GM19438 (cell line): ENCODE data around the gene AANAT.

Experiments used
- ATAC-seq: cut with Tn5 transposase; IDR thresholded peaks from one replicate; pipeline ENCODE4 v1.9.1; 2021; ENCODE audit warnings: low read depth; ENCODE audit not compliant: unreplicated experiment

Gene AANAT

DNA sequence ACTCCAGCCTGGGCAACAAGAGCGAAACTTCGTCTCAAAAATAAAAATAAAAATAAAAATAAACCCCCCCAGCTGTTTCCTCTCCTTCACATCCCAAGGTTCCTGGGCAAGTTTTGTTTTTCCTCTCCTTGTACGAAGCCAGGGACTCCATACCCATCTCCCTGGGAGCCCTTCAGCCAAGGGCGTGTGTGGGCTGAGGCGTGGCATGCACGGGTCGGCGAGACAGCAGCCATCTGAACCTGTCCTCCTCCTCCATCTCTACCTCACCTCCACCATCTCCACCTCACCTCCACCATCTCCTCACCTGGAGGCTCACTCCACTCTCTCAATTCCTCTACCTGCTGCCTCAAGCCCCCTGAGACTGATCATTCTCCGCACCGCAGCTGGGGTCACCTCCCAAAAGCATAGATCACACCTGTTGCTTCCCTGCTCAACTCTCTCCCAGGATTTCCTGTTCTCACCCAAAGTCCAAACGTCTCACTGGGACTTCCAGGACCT lies 16.9 kb downstream of the AANAT start:
- ATAC-seq, result no peak

DNA sequence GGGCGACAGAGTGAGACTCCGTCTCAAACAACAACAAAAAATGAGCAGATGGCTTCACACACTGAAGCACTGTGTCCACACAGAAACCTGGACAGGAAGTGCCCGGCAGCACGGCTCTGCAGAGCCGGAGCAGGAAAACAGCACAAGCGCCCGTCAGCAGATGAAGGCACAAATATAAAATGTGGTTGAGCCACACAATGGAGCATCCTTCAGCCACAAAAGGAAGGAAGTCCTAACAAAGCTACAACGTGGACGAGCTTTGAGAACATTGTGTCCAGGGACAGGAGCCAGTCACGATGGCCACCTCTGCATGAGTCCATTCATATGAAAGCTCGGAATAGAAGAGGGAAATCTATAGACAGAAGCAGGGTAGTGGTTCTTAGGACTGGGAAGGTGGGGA lies 18.2 kb downstream of the AANAT start:
- no peak for ATAC-seq

- ATAC-seq, result no peak
Observed at GRCh38 chr17:76487451-76488192, 20.2 kb downstream of the AANAT start.

DNA sequence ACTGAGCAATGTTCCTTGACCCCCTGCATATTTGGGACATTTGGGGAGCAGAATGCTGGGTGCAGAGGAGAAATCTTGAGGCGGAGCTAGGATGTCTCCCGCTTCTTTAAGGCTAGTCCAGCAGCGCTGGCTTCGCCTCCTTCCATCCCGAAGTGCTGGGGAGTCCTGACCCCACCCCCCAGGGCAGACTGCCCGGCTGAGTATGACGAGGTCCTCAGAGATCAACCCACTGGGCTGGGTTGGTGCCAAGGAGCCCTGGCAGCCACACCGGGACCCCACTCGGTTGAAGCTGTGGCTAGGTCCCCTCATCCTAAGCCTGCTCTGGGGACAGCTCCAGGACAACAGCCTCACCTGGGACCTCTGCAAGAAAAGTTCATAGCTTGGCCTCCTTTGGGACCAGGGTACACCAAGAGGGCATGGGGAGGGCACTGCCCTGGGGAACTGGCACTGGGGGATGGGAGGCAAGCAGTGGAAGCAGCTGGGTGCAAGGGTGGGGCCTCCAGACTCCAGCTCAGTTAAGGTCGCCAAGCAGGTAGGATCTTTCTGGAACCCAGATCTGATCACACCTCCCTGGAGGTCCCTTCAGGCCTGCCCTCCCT lies 22.8 kb downstream of the AANAT start:
- no peak for ATAC-seq

- ATAC-seq, result peak; percentile 2
Observed at GRCh38 chr17:76491271-76492122, 24.1 kb downstream of the AANAT start.

DNA sequence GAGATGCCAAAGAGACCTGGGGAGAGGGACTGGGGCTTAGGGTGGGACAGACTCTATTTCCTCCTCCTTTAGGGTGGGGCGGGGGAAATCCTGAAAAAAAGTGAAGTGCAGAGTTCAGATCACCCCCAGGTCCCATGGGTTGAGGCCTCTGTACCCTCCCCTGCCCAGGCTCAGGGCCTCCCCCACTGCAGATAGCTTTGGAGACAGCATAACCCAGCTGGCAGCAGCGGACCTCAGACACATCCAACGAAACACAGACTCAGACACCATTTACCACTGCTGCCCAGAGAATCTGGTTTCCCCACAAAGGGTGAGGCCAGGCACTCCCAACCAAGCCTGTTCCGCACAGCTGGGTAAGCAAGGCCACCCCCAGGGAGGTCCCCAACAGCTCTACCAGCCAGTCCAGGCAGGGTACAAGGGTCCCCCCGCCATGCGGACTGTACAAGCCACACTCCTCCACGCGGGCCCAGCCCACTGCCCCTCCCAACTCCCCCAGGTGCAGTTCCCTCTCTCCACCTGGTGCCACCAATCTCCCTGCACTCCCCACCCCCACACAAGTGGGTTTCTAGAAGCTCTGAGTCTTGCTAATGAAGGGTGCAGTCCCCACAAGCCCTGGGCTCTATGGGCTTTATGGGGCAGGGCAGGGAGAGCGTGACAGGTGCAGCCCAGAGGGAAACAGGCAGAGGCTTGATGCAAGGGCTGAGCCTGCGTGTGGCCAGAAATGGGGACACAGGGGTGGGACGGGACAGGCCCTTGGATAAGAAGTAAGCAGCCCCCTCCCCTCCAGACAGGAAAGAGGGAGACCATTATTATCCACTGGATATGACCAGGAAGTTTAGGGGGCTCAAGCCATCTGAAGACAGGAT lies 25.0 kb downstream of the AANAT start:
- ATAC-seq, result peak; percentile 47

DNA sequence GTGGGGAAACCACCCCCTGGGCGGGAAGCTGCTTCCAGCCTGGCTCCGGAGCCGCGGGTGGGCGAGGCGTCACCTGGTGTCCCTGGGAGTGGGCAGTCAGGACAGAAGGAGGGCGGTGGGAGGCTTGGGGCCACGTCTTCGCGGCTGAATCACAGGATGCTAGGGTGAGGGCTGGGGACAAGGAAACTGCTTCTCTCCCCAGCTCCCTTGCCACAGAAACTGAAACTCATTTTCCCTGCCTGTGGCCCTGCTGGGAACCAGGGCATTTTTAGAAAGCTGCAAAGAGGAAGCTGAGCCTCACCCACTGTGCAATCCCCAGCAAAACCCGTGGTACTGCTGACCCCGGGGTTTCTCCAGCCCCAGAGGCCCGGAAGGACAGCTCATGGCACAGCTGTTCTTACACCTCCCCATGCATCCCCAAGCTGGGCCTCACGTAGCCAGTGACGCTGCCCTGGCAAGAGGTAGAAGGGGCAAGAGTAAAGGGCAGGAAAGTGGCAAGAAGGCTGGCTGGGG lies 25.6 kb downstream of the AANAT start:
- peak; percentile 39 for ATAC-seq

DNA sequence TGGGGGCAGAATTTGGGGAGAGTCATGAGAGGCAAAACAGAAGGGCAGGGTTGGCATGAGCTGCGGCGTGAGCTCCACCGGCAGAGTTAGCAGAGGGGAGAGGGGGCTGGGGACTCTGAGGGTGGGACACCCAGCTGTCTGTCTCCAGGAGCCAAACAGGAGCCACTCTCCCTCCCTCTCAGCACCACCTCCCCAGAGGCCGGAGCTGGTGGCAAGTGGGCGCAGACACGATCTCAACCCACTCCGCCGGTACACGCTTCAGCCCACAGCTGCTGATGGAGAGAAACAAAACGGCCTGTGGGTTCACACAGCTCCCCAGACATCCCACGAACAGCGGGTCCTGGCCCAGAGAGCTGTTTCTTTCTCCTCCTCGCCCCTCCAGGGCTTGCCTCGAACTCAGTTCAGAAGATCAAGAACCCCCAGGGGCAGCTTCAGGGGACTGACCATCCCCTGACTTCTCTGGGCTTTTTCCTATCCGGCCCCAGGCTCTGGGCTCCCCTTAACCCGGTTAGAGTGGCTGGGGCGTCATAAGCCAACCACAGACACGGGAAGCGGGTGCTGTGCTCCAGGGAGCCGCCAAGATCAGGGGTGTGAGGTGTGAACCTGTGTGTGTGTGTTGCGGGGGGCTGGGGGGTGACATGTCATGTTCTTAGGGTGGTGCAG lies 26.2 kb downstream of the AANAT start:
- ATAC-seq, result no peak

DNA sequence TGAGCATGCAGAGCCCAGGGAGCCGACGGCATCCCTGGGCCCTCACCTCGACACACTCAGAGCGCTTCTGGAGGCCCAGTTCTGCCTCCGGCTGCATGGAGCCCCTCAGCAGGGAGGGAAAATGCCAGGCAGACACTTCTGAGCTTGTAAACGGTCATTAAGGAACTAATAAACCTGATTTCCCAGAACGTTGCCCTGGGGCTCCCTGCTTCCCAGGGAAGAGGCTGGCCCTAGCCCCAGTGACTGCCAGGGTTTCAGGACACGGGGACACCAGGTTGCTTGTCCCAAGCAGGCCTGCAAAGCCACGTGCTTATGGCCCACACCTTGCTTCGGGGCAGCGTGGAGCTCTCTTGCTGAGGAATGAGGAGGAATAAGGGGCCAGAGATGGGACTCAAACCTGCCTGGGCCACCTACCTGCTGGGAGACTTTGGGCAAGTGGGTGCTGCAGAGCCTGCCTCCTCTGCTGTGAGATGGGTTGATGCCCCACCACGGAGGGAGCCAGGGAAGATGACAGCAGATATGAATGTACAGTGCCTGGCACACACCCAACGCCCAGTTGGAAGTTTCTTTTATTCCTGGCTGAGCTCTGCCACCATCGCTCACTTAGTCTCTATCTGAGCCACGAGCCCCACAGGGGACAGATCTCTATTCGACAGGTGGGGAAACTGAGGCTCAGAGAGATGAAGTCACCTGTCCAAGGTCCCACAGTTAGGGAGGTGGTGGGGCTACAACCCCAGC lies 28.4 kb downstream of the AANAT start:
- ATAC-seq, result no peak

- ATAC-seq, result no peak
Observed at GRCh38 chr17:76496464-76496863, 29.1 kb downstream of the AANAT start.

- ATAC-seq, result no peak
Observed at GRCh38 chr17:76497699-76497978, 30.2 kb downstream of the AANAT start.

- ATAC-seq, result no peak
Observed at GRCh38 chr17:76497979-76498875, 30.8 kb downstream of the AANAT start.

GRCh38 chr17:76498876-76499251 lies 31.5 kb downstream of the AANAT start:
- no peak for ATAC-seq

DNA sequence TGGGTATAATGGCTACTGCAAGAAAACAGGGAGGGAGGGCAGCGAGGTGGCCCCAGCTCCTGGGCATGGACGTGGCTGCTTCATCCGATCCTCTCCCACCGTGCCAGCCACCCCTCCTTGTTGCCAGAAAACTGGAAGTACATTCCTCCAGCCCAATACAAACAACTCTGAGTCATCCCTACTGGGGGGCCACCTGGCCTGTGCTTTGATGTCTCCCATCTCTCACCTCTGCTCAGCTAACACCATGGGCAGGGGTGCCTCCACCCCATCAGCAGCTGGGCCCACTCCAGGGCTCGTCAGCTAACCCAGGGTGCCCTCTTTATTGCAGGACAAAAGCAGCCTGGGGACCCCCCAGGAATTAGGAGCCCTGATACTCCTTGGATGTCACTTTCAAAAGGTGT lies 31.9 kb downstream of the AANAT start:
- no peak for ATAC-seq

DNA sequence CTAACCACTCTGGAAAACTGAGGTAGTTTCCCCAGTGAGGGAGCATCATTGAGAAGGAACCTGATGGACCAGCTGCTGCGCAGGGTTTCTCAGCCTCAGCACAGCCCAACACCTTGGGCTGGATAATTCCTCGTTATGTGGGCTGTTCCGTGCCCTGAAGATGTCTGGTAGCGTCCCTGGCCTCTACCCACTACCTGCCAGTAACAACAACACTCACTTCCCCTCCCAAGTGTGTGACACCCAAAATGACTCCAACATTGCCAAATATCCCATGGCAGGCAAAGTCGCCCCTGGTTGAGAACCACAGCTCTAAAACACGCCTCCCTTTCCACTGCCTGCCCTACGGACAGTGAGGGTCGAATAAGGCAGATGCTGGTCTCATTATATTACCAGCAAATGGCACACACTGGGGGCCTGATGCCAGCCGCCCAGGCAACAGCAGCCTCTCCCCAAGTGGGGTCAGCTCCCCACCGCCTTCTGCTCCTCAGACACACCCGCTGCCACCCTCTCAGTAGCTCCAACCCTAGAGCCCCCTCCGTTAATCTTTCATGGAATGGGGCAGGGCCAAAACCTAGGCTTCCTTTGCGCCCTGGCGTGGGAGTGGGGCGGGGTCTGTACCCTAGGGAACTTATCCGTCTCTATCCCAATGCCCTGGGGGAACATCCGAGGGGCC lies 32.8 kb downstream of the AANAT start:
- ATAC-seq, result no peak

GRCh38 chr17:76500747-76501017 lies 33.3 kb downstream of the AANAT start:
- no peak for ATAC-seq

DNA sequence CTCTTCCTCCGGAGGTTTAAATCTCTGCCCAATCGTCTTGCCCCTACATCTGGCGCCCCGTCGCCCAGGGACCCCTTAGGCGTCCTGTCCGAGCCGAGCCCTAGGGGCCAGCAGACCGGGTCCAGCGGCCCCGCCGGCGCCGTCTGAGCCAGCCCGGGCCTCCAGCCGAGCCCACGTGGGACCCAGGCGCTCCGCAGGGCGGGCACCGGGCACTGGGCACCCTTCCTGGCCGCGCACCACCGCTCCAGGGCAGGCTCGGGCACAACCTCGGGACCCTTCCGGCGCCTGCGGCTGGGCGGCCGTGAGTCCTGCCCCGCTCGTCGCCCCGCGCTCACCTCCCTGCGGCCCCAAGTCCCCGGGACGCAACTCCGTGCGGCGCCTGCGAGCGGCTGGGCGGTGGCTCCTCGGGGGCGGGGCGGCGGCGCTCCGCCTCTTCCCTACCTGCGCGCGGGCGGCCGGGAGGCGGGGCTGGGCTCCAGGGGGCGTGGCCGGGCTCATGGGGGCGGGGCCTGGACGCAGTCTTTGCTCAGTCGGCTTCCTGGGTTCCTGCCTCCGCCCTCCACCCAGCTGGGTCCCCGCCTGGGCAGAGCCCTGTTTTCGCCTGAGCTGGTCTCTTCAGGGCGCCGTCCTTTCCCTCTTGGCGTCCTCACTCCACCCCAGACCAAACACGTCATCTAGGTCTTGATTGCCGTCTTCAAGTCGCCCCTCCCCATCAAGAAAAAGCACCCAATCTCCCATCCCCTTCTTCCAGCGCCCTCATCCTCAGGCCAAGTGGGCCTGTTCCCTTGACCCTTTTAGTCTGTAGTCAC lies 33.8 kb downstream of the AANAT start, which contains the start of gene RHBDF2:
Gene RHBDF2 (minus strand): TSS at position 406 of the 809 bp plus-strand sequence. CDS start 19,899 bp downstream, outside the sequence.
- peak; percentile 74 for ATAC-seq
